Ovary (tissue), 9 donors: ENCODE measurements around the gene AP2M1. TPM values are rescaled to one million over a fixed set of nuclear protein-coding genes. Genes with fewer than 3 reads are reported as not detected.

Experiments used
- DNase-seq, 5 donors: peaks; one replicate each; pipeline ENCODE4 v3.0.0-alpha.2; 2019 to 2020
- H3K27ac ChIP-seq, 2 donors: fragments of 200-600 bp; one replicate each; pipeline versions ENCODE4 v1.5.1 to v1.8.0; 2019 to 2022
- H3K27me3 ChIP-seq: fragments of 200-600 bp; one replicate; pipeline ENCODE4 v1.8.0; 2022
- H3K36me3 ChIP-seq: fragments of 200-600 bp; sonication (generic); one replicate; pipeline ENCODE4 v1.5.1; 2019
- H3K4me1 ChIP-seq: one replicate; pipeline ENCODE4 v1.8.1; 2013; ENCODE audit warnings: mild to moderate bottlenecking, moderate library complexity; ENCODE audit not compliant: insufficient read depth
- H3K4me3 ChIP-seq: fragments of 200-600 bp; sonication (generic); one replicate; pipeline ENCODE4 v1.5.1; 2017
- H3K9me3 ChIP-seq, 2 donors: fragments of 200-600 bp in 1 of 2; sonication (generic) in 1 of 2; one replicate each; pipeline versions ENCODE4 v1.5.1 to v1.8.1; 2013 to 2019; ENCODE audit warnings: mild to moderate bottlenecking in 1 of 2, moderate library complexity in 1 of 2
- CTCF ChIP-seq, 3 donors: fragments of 450-650 bp in 2 of 3; fragments of 200-600 bp in 1 of 3; IDR thresholded peaks; one replicate each; pipeline versions ENCODE4 v1.5.1 to v1.8.0; 2016 to 2022; ENCODE audit warnings: antibody characterized with exemption in 3 of 3, mild to moderate bottlenecking in 1 of 3
- EP300 ChIP-seq: sonication (generic); formaldehyde crosslinking; IDR thresholded peaks from one replicate; pipeline ENCODE4 v1.6.1; 2017; ENCODE audit warnings: antibody characterized with exemption
- POLR2A ChIP-seq: fragments of 450-650 bp; IDR thresholded peaks from one replicate; pipeline ENCODE4 v1.6.1; 2017; ENCODE audit warnings: antibody characterized with exemption, mild to moderate bottlenecking, moderate library complexity
- WGBS, 3 donors: extraction: QIAGEN DNeasy Blood & Tissue Kit in 1 of 3; methylation state at CpG; one replicate each; pipeline versions ENCODE4 v1.1.5 to v1.1.7; 2013 to 2017; 5-methylcytosine and 5-hydroxymethylcytosine counted together
- intact Hi-C, 4 donors: fragments of 100-400 bp; cut with DNase I; formaldehyde crosslinking; loops; one replicate each; pipeline versions ENCODE4 v1.11.0 to v1.15.1; 2022 to 2023
- polyA plus RNA-seq, 2 donors: library from polyadenylated mRNA; stranded (reverse); fragments of 200-250 nt in 1 of 2; fragments of 350-450 nt in 1 of 2; fragmentation: Illumina TruSeq in 1 of 2; extraction: RNeasy Lipid Tissue Mini Kit (QIAGEN cat#74804) in 1 of 2; gene quantifications; one replicate each; pipeline ENCODE4 v1.2.3, GENCODE V29; 2013 to 2014
- total RNA-seq, 7 donors: library from RNA; depleted of rRNA in 2 of 7; stranded (reverse); fragments of >200 nt in 2 of 7; fragmentation: NEBNext Ultra II Directional in 3 of 7; extraction: Animal tissue kit (Norgen Biotek cat#: 25700) in 3 of 7; gene quantifications; one replicate each; pipeline versions ENCODE4 v1.1.0 to v1.2.4, GENCODE V29; 2016 to 2023
- donor health status: DM: no; HTN: no; CAD: no; lungs with moderate emphysema.
- donor health status: DM: no; HTN: no; CAD: no.
- donor health status: Bipolar disorder and iron deficiency.
- donor health status: DM: yes; HTN: yes; CAD: no.
- donor health status: DM: no; HTN: no; CAD: no.
- donor health status: DM: yes; HTN: yes; CAD: no.

The AP2M1 gene
- total and polyA plus RNA-seq, 9 donors = 107 to 371 (median 252) TPM

- H3K9me3 ChIP-seq = no peaks in the 10 kb centered on the region
- intact Hi-C loops = no loop called here
- H3K4me1 ChIP-seq = peaks cover 7% of the 10 kb centered on the region
- H3K27ac ChIP-seq = peak overlapping the region in 1 of 2 donors; percentile 74
- H3K27me3 ChIP-seq = no peaks in the 10 kb centered on the region
- 18 to 21% (median 20%) methylated on average over 3 of the region's 3 CpGs for WGBS, 3 donors
- no peaks in the 10 kb centered on the region for H3K36me3 ChIP-seq
- no peak for TF ChIP-seq EP300
- no peak for TF ChIP-seq CTCF (IDR thresholded peaks at IDR 0.05)
- peak overlapping the region; percentile 72 for H3K4me3 ChIP-seq
- DNase-seq = no peak
Observed at GRCh38 chr3:184175981-184176376, 1.3 kb downstream of the AP2M1 start.

- H3K4me3 ChIP-seq = peak overlapping the region; percentile 72
- peak; percentile 65 to 78 (median 75) for DNase-seq
- H3K4me1 ChIP-seq = peaks cover 7% of the 10 kb centered on the region
- H3K36me3 ChIP-seq = no peaks in the 10 kb centered on the region
- intact Hi-C loops = no loop called here
- H3K27me3 ChIP-seq = no peaks in the 10 kb centered on the region
- 21 to 30% (median 23%) methylated on average over 19 of the region's 19 CpGs for WGBS, 3 donors
- H3K27ac ChIP-seq = peak overlapping the region in 1 of 2 donors; percentile 74
- H3K9me3 ChIP-seq = no peaks in the 10 kb centered on the region
- TF ChIP-seq POLR2A (no peak), CTCF (IDR thresholded peaks at IDR 0.05) (no peak), EP300 (no peak)
Observed at GRCh38 chr3:184176377-184177330, 2.0 kb downstream of the AP2M1 start.

DNA sequence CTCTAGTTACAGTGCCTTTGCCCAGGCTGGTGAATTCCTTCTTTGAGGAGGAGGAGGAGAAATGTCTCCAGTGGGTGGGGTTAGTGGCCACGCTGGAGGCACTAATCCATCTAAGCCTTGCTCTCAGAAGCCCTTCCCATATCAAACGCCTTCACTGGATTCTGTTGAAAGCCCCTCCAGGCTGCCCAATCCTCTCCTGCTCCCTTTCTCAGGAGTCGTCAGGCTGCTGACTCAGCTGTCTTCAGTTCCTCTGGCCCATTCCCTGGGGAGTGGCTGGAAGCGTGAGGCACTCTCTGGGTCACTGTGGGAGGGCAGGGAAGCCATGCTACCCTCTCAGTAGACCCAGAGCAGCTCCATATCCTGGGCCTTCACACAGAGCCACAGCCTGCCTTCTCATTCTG is 2.7 kb downstream of the AP2M1 start:
- H3K4me3 ChIP-seq = no peak overlapping the region
- intact Hi-C loops = no loop called here
- no peak for TF ChIP-seq EP300
- TF ChIP-seq CTCF (IDR thresholded peaks at IDR 0.05) = no peak
- no peak for TF ChIP-seq POLR2A
- no peaks in the 10 kb centered on the region for H3K36me3 ChIP-seq
- peak overlapping the region in 1 of 2 donors; percentile 58 for H3K27ac ChIP-seq
- DNase-seq = peak in 2 of 5 donors; percentile 24 to 38
- H3K27me3 ChIP-seq = no peaks in the 10 kb centered on the region
- H3K4me1 ChIP-seq = peaks cover 7% of the 10 kb centered on the region
- H3K9me3 ChIP-seq = no peaks in the 10 kb centered on the region
- 21 to 44% (median 32%) methylated on average over 4 of the region's 4 CpGs for WGBS, 3 donors

- WGBS, 3 donors = 81 to 87% (median 86%) methylated on average over 14 of the region's 14 CpGs
- Histone ChIP-seq H3K27me3 (no peaks in the 10 kb centered on the region), H3K36me3 (no peaks in the 10 kb centered on the region), H3K27ac (no peak overlapping the region), H3K9me3 (no peaks in the 10 kb centered on the region), H3K4me1 (peaks cover 7% of the 10 kb centered on the region), H3K4me3 (no peak overlapping the region)
- intact Hi-C loops = no loop called here
- TF ChIP-seq CTCF (IDR thresholded peaks at IDR 0.05) (no peak), EP300 (no peak)
- DNase-seq = peak in 2 of 5 donors; percentile 26 to 37
Observed at GRCh38 chr3:184177767-184178306, 3.2 kb downstream of the AP2M1 start.
